ENCODE measurements around the gene IFNL2. TPM values are rescaled to one million over a fixed set of nuclear protein-coding genes. Genes with fewer than 3 reads are reported as not detected.

Gene IFNL2
- total and polyA plus RNA-seq, 8 donors, result not detected

- 26 to 39% (median 30%) methylated on average over 17 to 42 of the region's 42 CpGs for WGBS, 5 donors
- peaks cover 19 to 55% (median 30%) of the 10 kb centered on the region in 3 donors for H3K27me3 ChIP-seq
- intact Hi-C loops (cut with DNase I; ENCODE audit: low total_unique reads), result no loop called here
- H3K4me1 ChIP-seq, result peaks cover 11 to 17% (median 12%) of the 10 kb centered on the region in 4 donors
- H3K36me3 ChIP-seq, result no peaks in the 10 kb centered on the region
- no peak overlapping the region for H3K27ac ChIP-seq
- DNase-seq, result peak in 1 of 2 donors; percentile 67
- no peaks in the 10 kb centered on the region for H3K9me3 ChIP-seq
- TF ChIP-seq CTCF (IDR thresholded peaks at IDR 0.05) (no peak), POLR2AphosphoS5 (IDR thresholded peaks at IDR 0.05) (no peak), EP300 (IDR thresholded peaks at IDR 0.05) (no peak), POLR2A (IDR thresholded peaks at IDR 0.05) (no peak)
- peak overlapping the region in 3 of 4 donors; percentile 12 to 41 (median 19) for H3K4me3 ChIP-seq
Measured at GRCh38 chr19:39246951-39247669, 21.1 kb upstream of the IFNL2 start.

- TF ChIP-seq POLR2AphosphoS5 (IDR thresholded peaks at IDR 0.05) (no peak), EP300 (IDR thresholded peaks at IDR 0.05) (no peak), CTCF (IDR thresholded peaks at IDR 0.05) (no peak), POLR2A (IDR thresholded peaks at IDR 0.05) (no peak)
- Histone ChIP-seq H3K27me3 (peaks cover 19 to 55% (median 30%) of the 10 kb centered on the region in 3 donors), H3K27ac (no peak overlapping the region), H3K9me3 (no peaks in the 10 kb centered on the region), H3K4me1 (peaks cover 11 to 17% (median 12%) of the 10 kb centered on the region in 4 donors), H3K4me3 (peak overlapping the region in 3 of 4 donors; percentile 12 to 41 (median 19)), H3K36me3 (no peaks in the 10 kb centered on the region)
- intact Hi-C loops (cut with DNase I; ENCODE audit: low total_unique reads), result no loop called here
- DNase-seq, result peak in 1 of 2 donors; percentile 56
- WGBS, 5 donors, result 17 to 44% (median 21%) methylated on average over 16 to 92 of the region's 92 CpGs
Measured at GRCh38 chr19:39247701-39248664, 20.2 kb upstream of the IFNL2 start.

- no peak for DNase-seq
- TF ChIP-seq POLR2AphosphoS5 (IDR thresholded peaks at IDR 0.05), result no peak
- no peak for TF ChIP-seq CTCF (IDR thresholded peaks at IDR 0.05)
- no peak for TF ChIP-seq EP300 (IDR thresholded peaks at IDR 0.05)
- TF ChIP-seq POLR2A (IDR thresholded peaks at IDR 0.05), result no peak
- Histone ChIP-seq H3K9me3 (no peaks in the 10 kb centered on the region), H3K4me1 (peaks cover 11 to 17% (median 12%) of the 10 kb centered on the region in 4 donors), H3K36me3 (no peaks in the 10 kb centered on the region), H3K27me3 (peaks cover 19 to 47% (median 30%) of the 10 kb centered on the region in 3 donors), H3K4me3 (peak within 1 kb of the TSS in 3 of 4 donors; percentile 12 to 41 (median 19)), H3K27ac (no peak within 1 kb of the TSS)
- intact Hi-C loops (cut with DNase I; ENCODE audit: low total_unique reads), result no loop called here
- 70 to 80% (median 73%) methylated on average over 10 to 13 of the region's 13 CpGs for WGBS, 5 donors
Measured at GRCh38 chr19:39248806-39249205, 19.4 kb upstream of the IFNL2 start, which contains the start of gene IFNL4. Gene IFNL4 (minus strand): TSS chr19:39248856.

DNA sequence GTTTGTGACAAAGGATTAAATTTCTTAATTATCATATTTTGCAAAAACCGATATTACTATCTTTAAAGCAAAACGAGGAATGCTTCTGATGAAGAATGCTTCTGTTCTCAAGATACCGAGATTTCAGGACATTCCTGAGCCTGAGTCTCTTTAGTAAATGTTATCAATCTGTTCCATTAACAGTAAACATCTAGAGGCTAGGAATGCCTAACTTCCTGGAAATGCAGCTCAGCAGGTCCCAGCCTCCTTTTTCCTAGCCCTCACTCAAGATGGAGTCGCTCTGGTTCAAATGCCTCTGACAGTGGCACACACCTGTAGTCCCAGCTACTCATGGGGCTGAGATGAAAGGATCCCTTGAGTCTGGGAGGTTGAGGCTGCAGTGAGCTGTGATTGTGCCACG, 17.1 kb upstream of the IFNL2 start:
- no peak for TF ChIP-seq EP300 (IDR thresholded peaks at IDR 0.05)
- TF ChIP-seq CTCF (IDR thresholded peaks at IDR 0.05), result no peak
- no peak for TF ChIP-seq POLR2A (IDR thresholded peaks at IDR 0.05)
- TF ChIP-seq POLR2AphosphoS5 (IDR thresholded peaks at IDR 0.05), result no peak
- intact Hi-C loops (cut with DNase I; ENCODE audit: low total_unique reads), result no loop called here
- Histone ChIP-seq H3K9me3 (no peaks in the 10 kb centered on the region), H3K27ac (no peak overlapping the region), H3K27me3 (peaks cover 19 to 58% (median 30%) of the 10 kb centered on the region in 3 donors), H3K36me3 (no peaks in the 10 kb centered on the region), H3K4me3 (no peak overlapping the region), H3K4me1 (peaks cover 11 to 17% (median 12%) of the 10 kb centered on the region in 4 donors)
- WGBS, 5 donors, result 37 to 53% (median 46%) methylated on average over 5 of the region's 5 CpGs
- no peak for DNase-seq
